ENCODE data around the gene PCDHGC5. TPM values are rescaled to one million over a fixed set of nuclear protein-coding genes. Genes with fewer than 3 reads are reported as not detected.

The PCDHGC5 gene
- total and polyA plus RNA-seq, 2 of the 8 experiments (the other 6 are each of a cell fraction or from before 2014, with no cell fraction given), result 0.41 to 1.1 TPM

DNA sequence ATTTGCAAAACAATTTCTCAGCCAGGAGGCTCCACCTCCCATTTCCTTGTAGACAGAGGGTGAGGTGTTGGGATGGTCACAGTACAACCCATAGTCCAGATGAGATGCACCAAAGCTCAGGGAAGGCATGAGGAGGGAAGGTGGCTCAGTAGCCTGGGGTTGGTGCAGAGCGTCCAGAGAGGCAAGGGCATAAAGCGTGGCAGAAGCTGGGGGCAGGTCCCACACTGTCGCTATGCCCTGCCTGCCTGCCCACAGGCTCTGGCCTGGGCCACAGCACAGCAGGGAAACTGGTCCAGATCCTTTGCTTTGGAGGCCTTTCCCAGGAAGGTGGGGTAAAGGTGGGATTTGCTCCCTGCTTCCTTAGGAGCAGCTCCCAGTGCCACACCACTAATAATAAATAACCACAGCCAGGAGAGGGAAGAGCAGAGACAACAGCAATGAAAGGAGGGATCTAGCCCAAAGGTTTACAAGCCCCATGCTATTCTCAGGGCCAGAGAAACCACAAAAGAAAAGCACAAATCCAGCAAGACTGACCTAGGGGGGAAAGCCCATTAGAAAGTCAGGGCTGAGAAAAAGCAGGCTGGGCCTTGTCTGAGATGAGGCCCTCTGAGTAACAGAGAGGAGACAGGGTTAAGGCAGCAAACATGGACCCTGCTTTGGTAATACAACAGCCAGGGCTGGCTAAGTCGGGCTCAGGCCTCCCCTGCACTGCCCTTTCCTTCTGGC is 27.2 kb downstream of the PCDHGC5 start (continued):
- TF ChIP-seq RBBP5 (IDR thresholded peaks at IDR 0.05; ENCODE audit: borderline replicate concordance, low read depth, low read length), result no peak
- TF ChIP-seq SP4 (IDR thresholded peaks at IDR 0.05; ENCODE audit: low read length), result no peak
- no peak for TF ChIP-seq NANOG (IDR thresholded peaks at IDR 0.05; ENCODE audit: insufficient read depth, low read depth, low read length, poor library complexity, severe bottlenecking)
- TF ChIP-seq, protein P1, sequence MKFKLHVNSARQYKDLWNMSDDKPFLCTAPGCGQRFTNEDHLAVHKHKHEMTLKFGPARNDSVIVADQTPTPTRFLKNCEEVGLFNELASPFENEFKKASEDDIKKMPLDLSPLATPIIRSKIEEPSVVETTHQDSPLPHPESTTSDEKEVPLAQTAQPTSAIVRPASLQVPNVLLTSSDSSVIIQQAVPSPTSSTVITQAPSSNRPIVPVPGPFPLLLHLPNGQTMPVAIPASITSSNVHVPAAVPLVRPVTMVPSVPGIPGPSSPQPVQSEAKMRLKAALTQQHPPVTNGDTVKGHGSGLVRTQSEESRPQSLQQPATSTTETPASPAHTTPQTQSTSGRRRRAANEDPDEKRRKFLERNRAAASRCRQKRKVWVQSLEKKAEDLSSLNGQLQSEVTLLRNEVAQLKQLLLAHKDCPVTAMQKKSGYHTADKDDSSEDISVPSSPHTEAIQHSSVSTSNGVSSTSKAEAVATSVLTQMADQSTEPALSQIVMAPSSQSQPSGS (IDR thresholded peaks at IDR 0.05; ENCODE audit: low read length), result no peak
- TF ChIP-seq BACH1 (IDR thresholded peaks at IDR 0.05; ENCODE audit: low read length), result no peak
- TF ChIP-seq POU5F1 (IDR thresholded peaks at IDR 0.05; ENCODE audit: low read depth, low read length), result no peak

All from H1 (cell line).